D341Med (cell line): ENCODE data around the gene SLC6A13.
A peak's percentile ranks its signal among the peaks of the same experiment; 100 is the strongest.
"Not testable (repeated sequence)": the region's sequence is repeated elsewhere in the genome, so short reads cannot be mapped to it uniquely, and the experiment has no call there.

Experiments used
- DNase-seq: peaks from one replicate; pipeline ENCODE4 v3.0.0; 2012; ENCODE audit warnings: low spot score

Gene SLC6A13

GRCh38 chr12:197911-198695 is 64.5 kb downstream of the SLC6A13 start:
- no peak for DNase-seq

- DNase-seq = no peak
Measured at GRCh38 chr12:197347-197746, 65.3 kb downstream of the SLC6A13 start.

GRCh38 chr12:196436-196835 is 66.2 kb downstream of the SLC6A13 start:
- DNase-seq = no peak

GRCh38 chr12:195951-196350 is 66.7 kb downstream of the SLC6A13 start:
- no peak for DNase-seq

- DNase-seq = no peak
Measured at GRCh38 chr12:195156-195555, 67.5 kb downstream of the SLC6A13 start.

- DNase-seq = no peak
Measured at GRCh38 chr12:194276-194675, 68.4 kb downstream of the SLC6A13 start.

- DNase-seq = no peak
Measured at GRCh38 chr12:193261-193660, 69.4 kb downstream of the SLC6A13 start.

- DNase-seq = no peak
Measured at GRCh38 chr12:191541-191940, 71.1 kb downstream of the SLC6A13 start.

GRCh38 chr12:190881-191280 is 71.8 kb downstream of the SLC6A13 start:
- no peak for DNase-seq

GRCh38 chr12:189622-189962 is 73.0 kb downstream of the SLC6A13 start:
- no peak for DNase-seq

GRCh38 chr12:188910-189621 is 73.6 kb downstream of the SLC6A13 start:
- DNase-seq = peak; percentile 95

- not testable (repeated sequence) for DNase-seq
Measured at GRCh38 chr12:187986-188909, 74.4 kb downstream of the SLC6A13 start.

GRCh38 chr12:186006-186625 is 76.5 kb downstream of the SLC6A13 start:
- DNase-seq = no peak

- no peak for DNase-seq
Measured at GRCh38 chr12:185576-185955, 77.1 kb downstream of the SLC6A13 start.

- DNase-seq = no peak
Measured at GRCh38 chr12:184811-185575, 77.6 kb downstream of the SLC6A13 start.

- DNase-seq = no peak
Measured at GRCh38 chr12:182381-182892, 80.2 kb downstream of the SLC6A13 start.

- no peak for DNase-seq
Measured at GRCh38 chr12:181921-182320, 80.7 kb downstream of the SLC6A13 start.

GRCh38 chr12:180445-180844 is 82.2 kb downstream of the SLC6A13 start:
- no peak for DNase-seq

- no peak for DNase-seq
Measured at GRCh38 chr12:179885-180284, 82.8 kb downstream of the SLC6A13 start.

- no peak for DNase-seq
Measured at GRCh38 chr12:179131-179884, 83.3 kb downstream of the SLC6A13 start.

GRCh38 chr12:178829-179109 is 83.9 kb downstream of the SLC6A13 start:
- no peak for DNase-seq
